ENCODE measurements around the gene PLCB4. TPM values are rescaled to one million over a fixed set of nuclear protein-coding genes. Genes with fewer than 3 reads are reported as not detected.

Gene PLCB4
- total RNA-seq, 2 experiments from 2014 or later: 0.06 TPM; not detected in 1

GRCh38 chr20:9367328-9367727, 298.4 kb downstream of the PLCB4 start:
- no peak for ATAC-seq (ENCODE audit: poor library complexity)
- CTCF ChIA-PET: interaction anchor here (0.6 kb wide), 1 partner anchor 612 kb away, joined by 3 read pairs; no protein-coding TSS in a partner anchor
- no peak for DNase-seq
- TF ChIP-seq, protein P1, sequence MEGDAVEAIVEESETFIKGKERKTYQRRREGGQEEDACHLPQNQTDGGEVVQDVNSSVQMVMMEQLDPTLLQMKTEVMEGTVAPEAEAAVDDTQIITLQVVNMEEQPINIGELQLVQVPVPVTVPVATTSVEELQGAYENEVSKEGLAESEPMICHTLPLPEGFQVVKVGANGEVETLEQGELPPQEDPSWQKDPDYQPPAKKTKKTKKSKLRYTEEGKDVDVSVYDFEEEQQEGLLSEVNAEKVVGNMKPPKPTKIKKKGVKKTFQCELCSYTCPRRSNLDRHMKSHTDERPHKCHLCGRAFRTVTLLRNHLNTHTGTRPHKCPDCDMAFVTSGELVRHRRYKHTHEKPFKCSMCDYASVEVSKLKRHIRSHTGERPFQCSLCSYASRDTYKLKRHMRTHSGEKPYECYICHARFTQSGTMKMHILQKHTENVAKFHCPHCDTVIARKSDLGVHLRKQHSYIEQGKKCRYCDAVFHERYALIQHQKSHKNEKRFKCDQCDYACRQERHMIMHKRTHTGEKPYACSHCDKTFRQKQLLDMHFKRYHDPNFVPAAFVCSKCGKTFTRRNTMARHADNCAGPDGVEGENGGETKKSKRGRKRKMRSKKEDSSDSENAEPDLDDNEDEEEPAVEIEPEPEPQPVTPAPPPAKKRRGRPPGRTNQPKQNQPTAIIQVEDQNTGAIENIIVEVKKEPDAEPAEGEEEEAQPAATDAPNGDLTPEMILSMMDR (IDR thresholded peaks at IDR 0.05): no peak
- Histone ChIP-seq H3K9me3 (ENCODE audit: control insufficient read depth in 1 of 2, insufficient read depth in 1 of 2, low read length in 2 of 2) (no peaks in the 10 kb centered on the region), H3K4me1 (ENCODE audit: insufficient read depth, low read length) (no peaks in the 10 kb centered on the region), H3K36me3 (ENCODE audit: insufficient read depth, low read length) (no peaks in the 10 kb centered on the region), H3K4me3 (ENCODE audit: low read length) (no peak overlapping the region), H3K27ac (ENCODE audit: low read depth in 1 of 2, low read length in 2 of 2) (no peak overlapping the region), H3K27me3 (ENCODE audit: control insufficient read depth in 1 of 2, insufficient read depth in 2 of 2, low read length in 2 of 2) (no peaks in the 10 kb centered on the region)
- Mint-ChIP-seq H3K4me3 (no peak overlapping the region), H3K4me1 (ENCODE audit: low read depth) (no peaks in the 10 kb centered on the region), H3K36me3 (ENCODE audit: low read depth) (no peaks in the 10 kb centered on the region), H3K9me3 (no peaks in the 10 kb centered on the region), H3K27me3 (no peaks in the 10 kb centered on the region), H3K27ac (no peak overlapping the region)
- intact Hi-C loops (cut with DNase I, micrococcal nuclease): no loop called here
- POLR2A ChIA-PET: no interaction called here

DNA sequence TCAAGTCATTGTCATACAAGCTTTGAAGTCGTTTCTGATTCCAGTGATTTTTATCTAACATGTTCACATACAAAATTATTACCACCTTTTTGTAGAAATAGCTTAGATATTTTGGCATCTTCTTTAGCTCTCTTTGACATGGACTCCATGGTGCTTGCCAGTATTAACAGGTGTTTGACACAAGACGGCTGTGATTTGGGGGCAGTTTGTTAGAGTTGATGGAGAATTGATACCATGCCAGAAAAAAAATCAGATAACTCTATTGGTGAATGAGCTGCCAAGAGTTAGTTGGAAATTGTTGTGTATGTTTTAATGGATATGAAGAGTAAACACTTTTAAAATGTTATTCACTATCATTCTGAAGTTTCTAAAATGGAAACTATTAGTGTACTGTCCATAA, 298.9 kb downstream of the PLCB4 start:
- Mint-ChIP-seq H3K4me1 (ENCODE audit: low read depth) (no peaks in the 10 kb centered on the region), H3K4me3 (no peak overlapping the region), H3K36me3 (ENCODE audit: low read depth) (no peaks in the 10 kb centered on the region), H3K9me3 (no peaks in the 10 kb centered on the region), H3K27ac (no peak overlapping the region), H3K27me3 (no peaks in the 10 kb centered on the region)
- TF ChIP-seq, protein P1 (IDR thresholded peaks at IDR 0.05): no peak
- no peak for ATAC-seq (ENCODE audit: poor library complexity)
- H3K4me1 ChIP-seq (ENCODE audit: insufficient read depth, low read length): no peaks in the 10 kb centered on the region
- no peak overlapping the region for H3K4me3 ChIP-seq (ENCODE audit: low read length)
- H3K36me3 ChIP-seq (ENCODE audit: insufficient read depth, low read length): no peaks in the 10 kb centered on the region
- H3K9me3 ChIP-seq (ENCODE audit: control insufficient read depth in 1 of 2, insufficient read depth in 1 of 2, low read length in 2 of 2): no peaks in the 10 kb centered on the region
- DNase-seq: no peak
- H3K27me3 ChIP-seq (ENCODE audit: control insufficient read depth in 1 of 2, insufficient read depth in 2 of 2, low read length in 2 of 2): no peaks in the 10 kb centered on the region
- no peak overlapping the region for H3K27ac ChIP-seq (ENCODE audit: low read depth in 1 of 2, low read length in 2 of 2)
- intact Hi-C loops (cut with DNase I, micrococcal nuclease): no loop called here
- POLR2A ChIA-PET: no interaction called here
- CTCF ChIA-PET: no interaction called here

DNA sequence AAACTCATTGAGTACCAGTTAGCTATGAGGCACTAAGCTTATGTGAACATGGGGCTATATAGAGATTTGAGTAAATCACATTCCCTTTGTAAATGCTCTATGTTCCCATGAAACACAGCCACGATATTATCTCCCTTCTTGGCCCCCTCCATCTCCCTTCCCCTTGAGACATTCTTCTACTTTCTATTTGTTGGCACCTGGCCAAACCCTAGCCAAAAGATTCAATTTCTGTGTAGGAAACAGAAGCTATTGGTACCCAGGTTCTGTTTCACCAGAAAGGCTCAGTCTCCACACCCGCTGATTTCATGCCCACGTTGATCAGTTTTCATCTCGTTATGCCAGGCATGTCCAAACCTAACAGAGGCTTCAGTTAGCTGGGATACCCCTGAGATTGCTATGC, 300.0 kb downstream of the PLCB4 start:
- Mint-ChIP-seq H3K27me3 (no peaks in the 10 kb centered on the region), H3K9me3 (no peaks in the 10 kb centered on the region), H3K27ac (no peak overlapping the region), H3K4me3 (no peak overlapping the region), H3K36me3 (ENCODE audit: low read depth) (no peaks in the 10 kb centered on the region), H3K4me1 (ENCODE audit: low read depth) (no peaks in the 10 kb centered on the region)
- intact Hi-C loops (cut with DNase I, micrococcal nuclease): no loop called here
- Histone ChIP-seq H3K36me3 (ENCODE audit: insufficient read depth, low read length) (no peaks in the 10 kb centered on the region), H3K27ac (ENCODE audit: low read depth in 1 of 2, low read length in 2 of 2) (no peak overlapping the region), H3K4me3 (ENCODE audit: low read length) (no peak overlapping the region), H3K9me3 (ENCODE audit: control insufficient read depth in 1 of 2, insufficient read depth in 1 of 2, low read length in 2 of 2) (no peaks in the 10 kb centered on the region), H3K4me1 (ENCODE audit: insufficient read depth, low read length) (no peaks in the 10 kb centered on the region), H3K27me3 (ENCODE audit: control insufficient read depth in 1 of 2, insufficient read depth in 2 of 2, low read length in 2 of 2) (no peaks in the 10 kb centered on the region)
- ChIA-PET POLR2A (no interaction called here), CTCF (no interaction called here)
- TF ChIP-seq, protein P1 (IDR thresholded peaks at IDR 0.05): no peak
- DNase-seq: no peak
- no peak for ATAC-seq (ENCODE audit: poor library complexity)

Data from CD4-positive, alpha-beta T cell (primary cell).